HEK293 (cell line): Measurements from ENCODE around the gene STK38.

ENCODE experiments used
- HOXA7 ChIP-seq: sonication (generic); formaldehyde crosslinking; IDR thresholded peaks from 2 replicates; pipeline ENCODE4 v1.8.1; 2022; ENCODE audit warnings: missing genetic modification reagents, borderline replicate concordance
- KLF7 ChIP-seq: fragments of 450-650 bp; formaldehyde crosslinking; IDR thresholded peaks from 2 replicates; pipeline ENCODE4 v1.5.1; 2016; ENCODE audit warnings: missing biosample characterization, missing genetic modification characterization, borderline replicate concordance
- MYNN ChIP-seq: fragments of 450-650 bp; formaldehyde crosslinking; IDR thresholded peaks from 2 replicates; pipeline ENCODE4 v1.5.1; 2016; ENCODE audit warnings: missing biosample characterization, missing genetic modification characterization, borderline replicate concordance
- PRDM1 ChIP-seq: fragments of 450-650 bp; formaldehyde crosslinking; IDR thresholded peaks from 2 replicates; pipeline ENCODE4; 2016; ENCODE audit warnings: missing biosample characterization, missing genetic modification characterization
- RBAK ChIP-seq: fragments of 450-650 bp; formaldehyde crosslinking; IDR thresholded peaks from 2 replicates; pipeline ENCODE4 v1.5.1; 2016; ENCODE audit warnings: missing biosample characterization, missing genetic modification characterization
- SALL2 ChIP-seq: fragments of 450-650 bp; formaldehyde crosslinking; IDR thresholded peaks from 2 replicates; pipeline ENCODE4 v1.5.0; 2017; ENCODE audit warnings: missing biosample characterization, mild to moderate bottlenecking, missing genetic modification characterization, borderline replicate concordance
- YY1 ChIP-seq: fragments of 450-650 bp; formaldehyde crosslinking; IDR thresholded peaks from 2 replicates; pipeline ENCODE4 v1.5.1; 2018; ENCODE audit warnings: missing biosample characterization, missing genetic modification characterization
- ZEB2 ChIP-seq: fragments of 450-650 bp; formaldehyde crosslinking; IDR thresholded peaks from 2 replicates; pipeline ENCODE4 v1.5.1; 2016; ENCODE audit warnings: missing biosample characterization, missing genetic modification characterization
- ZNF112 ChIP-seq: fragments of 450-650 bp; formaldehyde crosslinking; IDR thresholded peaks from 2 replicates; pipeline ENCODE4 v1.5.0; 2017; ENCODE audit warnings: missing biosample characterization, missing genetic modification characterization
- ZNF16 ChIP-seq: fragments of 450-650 bp; formaldehyde crosslinking; IDR thresholded peaks from 2 replicates; pipeline ENCODE4 v1.5.1; 2016; ENCODE audit warnings: low read depth, missing biosample characterization, missing genetic modification characterization
- ZNF184 ChIP-seq: fragments of 450-650 bp; IDR thresholded peaks from 2 replicates; pipeline ENCODE4 v1.5.1; 2018; ENCODE audit warnings: missing biosample characterization, mild to moderate bottlenecking, missing genetic modification characterization
- ZNF214 ChIP-seq: fragments of 450-650 bp; formaldehyde crosslinking; IDR thresholded peaks from 2 replicates; pipeline ENCODE4 v1.5.1; 2017; ENCODE audit warnings: missing biosample characterization, mild to moderate bottlenecking, missing genetic modification characterization, borderline replicate concordance
- ZNF324 ChIP-seq: fragments of 450-650 bp; formaldehyde crosslinking; IDR thresholded peaks from 2 replicates; pipeline ENCODE4 v1.5.1; 2016; ENCODE audit warnings: missing biosample characterization, missing genetic modification characterization
- ZNF423 ChIP-seq: fragments of 450-650 bp; formaldehyde crosslinking; IDR thresholded peaks from 2 replicates; pipeline ENCODE4 v1.5.1; 2016; ENCODE audit warnings: missing biosample characterization, missing genetic modification characterization
- ZNF48 ChIP-seq: fragments of 450-650 bp; formaldehyde crosslinking; IDR thresholded peaks from 2 replicates; pipeline ENCODE4 v1.5.1; 2016; ENCODE audit warnings: missing biosample characterization, missing genetic modification characterization
- ZNF501 ChIP-seq: fragments of 450-650 bp; formaldehyde crosslinking; IDR thresholded peaks from 2 replicates; pipeline ENCODE4 v1.5.1; 2016; ENCODE audit warnings: missing biosample characterization, missing genetic modification characterization
- ZNF585B ChIP-seq: fragments of 450-650 bp; formaldehyde crosslinking; IDR thresholded peaks from 2 replicates; pipeline ENCODE4 v1.5.1; 2016; ENCODE audit warnings: missing biosample characterization, missing genetic modification characterization
- ZNF660 ChIP-seq: fragments of 450-650 bp; IDR thresholded peaks from 2 replicates; pipeline ENCODE4 v1.5.1; 2018; ENCODE audit warnings: missing biosample characterization, mild to moderate bottlenecking, missing genetic modification characterization
- ZNF747 ChIP-seq: fragments of 450-650 bp; formaldehyde crosslinking; IDR thresholded peaks from 2 replicates; pipeline ENCODE4 v1.5.1; 2016; ENCODE audit warnings: missing biosample characterization, missing genetic modification characterization
- ZSCAN16 ChIP-seq: fragments of 450-650 bp; formaldehyde crosslinking; IDR thresholded peaks from 2 replicates; pipeline ENCODE4 v1.5.1; 2016; ENCODE audit warnings: missing biosample characterization, missing genetic modification characterization
- TF ChIP-seq, protein P1 (sequence below): fragments of 450-650 bp; formaldehyde crosslinking; optimal IDR thresholded peaks from 2 replicates; pipeline ENCODE3; 2016; ENCODE audit warnings: missing biosample characterization, mild to moderate bottlenecking, missing genetic modification characterization
- TF ChIP-seq, protein P2 (sequence below): fragments of 450-650 bp; formaldehyde crosslinking; IDR thresholded peaks from 2 replicates; pipeline ENCODE4 v1.5.1; 2016; ENCODE audit warnings: missing biosample characterization, missing genetic modification characterization
- TF ChIP-seq, protein P3 (sequence below): fragments of 450-650 bp; formaldehyde crosslinking; conservative IDR thresholded peaks from 2 replicates; pipeline ENCODE4 v1.5.1; 2016; ENCODE audit warnings: low read depth, missing biosample characterization, missing genetic modification characterization
- TF ChIP-seq, protein P4 (sequence below): fragments of 450-650 bp; formaldehyde crosslinking; IDR thresholded peaks from 2 replicates; pipeline ENCODE4 v1.5.1; 2016; ENCODE audit warnings: missing biosample characterization, missing genetic modification characterization
- TF ChIP-seq, protein P5 (sequence below): fragments of 450-650 bp; IDR thresholded peaks from 2 replicates; pipeline ENCODE4 v1.5.1; 2018; ENCODE audit warnings: missing biosample characterization, missing genetic modification characterization

The STK38 gene

DNA sequence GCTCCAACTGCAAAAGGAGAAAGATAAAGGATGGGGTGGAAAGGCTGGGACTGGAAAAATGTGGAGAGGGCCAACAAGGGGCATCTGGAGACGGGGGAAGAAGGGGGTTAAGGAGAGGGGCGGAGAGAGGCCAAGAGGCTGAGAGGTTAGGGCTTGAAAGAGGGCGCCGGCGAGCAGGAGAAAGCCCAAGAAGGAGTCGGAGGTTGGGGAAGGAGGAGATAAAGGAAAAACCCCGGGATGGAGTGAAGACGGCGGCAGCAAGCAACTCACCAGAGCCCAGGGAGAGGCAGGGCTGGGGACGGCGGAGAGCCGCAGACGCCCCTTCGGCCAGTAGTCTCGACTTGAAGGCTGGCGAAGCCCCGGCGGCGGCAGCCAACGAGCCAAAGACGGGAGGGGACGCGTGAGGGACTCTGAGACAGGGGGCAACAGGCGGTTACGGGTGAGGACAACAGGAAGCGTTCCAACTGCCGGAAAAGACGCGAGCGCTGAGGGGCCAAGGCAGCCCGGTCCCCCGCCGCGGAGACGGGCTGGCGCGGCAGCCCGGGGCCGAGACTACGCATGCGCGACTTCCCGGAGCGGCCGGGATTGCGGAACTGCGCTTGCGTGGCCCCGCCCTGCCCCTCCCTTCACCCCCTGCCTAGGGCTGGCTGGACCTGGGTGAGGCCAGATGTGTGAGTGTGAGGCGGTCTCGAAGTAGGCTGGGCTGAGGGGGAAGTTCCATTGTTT is at the start of gene STK38 (continued):
- TF ChIP-seq, protein P1, sequence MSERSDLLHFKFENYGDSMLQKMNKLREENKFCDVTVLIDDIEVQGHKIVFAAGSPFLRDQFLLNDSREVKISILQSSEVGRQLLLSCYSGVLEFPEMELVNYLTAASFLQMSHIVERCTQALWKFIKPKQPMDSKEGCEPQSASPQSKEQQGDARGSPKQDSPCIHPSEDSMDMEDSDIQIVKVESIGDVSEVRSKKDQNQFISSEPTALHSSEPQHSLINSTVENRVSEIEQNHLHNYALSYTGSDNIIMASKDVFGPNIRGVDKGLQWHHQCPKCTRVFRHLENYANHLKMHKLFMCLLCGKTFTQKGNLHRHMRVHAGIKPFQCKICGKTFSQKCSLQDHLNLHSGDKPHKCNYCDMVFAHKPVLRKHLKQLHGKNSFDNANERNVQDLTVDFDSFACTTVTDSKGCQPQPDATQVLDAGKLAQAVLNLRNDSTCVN (tag by site-specific recombination) = peak; percentile 64
- no peak for TF ChIP-seq HOXA7 (CRISPR knock-in tag)
- TF ChIP-seq ZNF214 (tag by site-specific recombination) = no peak
- no peak for TF ChIP-seq PRDM1
- TF ChIP-seq KLF7 (tag by site-specific recombination) = 0 out of 2 replicates have a peak, but pooled peaks have one; percentile 28
- no peak for TF ChIP-seq RBAK (tag by site-specific recombination)
- no peak for TF ChIP-seq YY1 (tag by site-specific recombination)
- TF ChIP-seq ZNF660 (tag by site-specific recombination) = no peak; the same call in none of the 2 replicates
- TF ChIP-seq ZNF585B (tag by site-specific recombination) = no peak
- TF ChIP-seq, protein P2, sequence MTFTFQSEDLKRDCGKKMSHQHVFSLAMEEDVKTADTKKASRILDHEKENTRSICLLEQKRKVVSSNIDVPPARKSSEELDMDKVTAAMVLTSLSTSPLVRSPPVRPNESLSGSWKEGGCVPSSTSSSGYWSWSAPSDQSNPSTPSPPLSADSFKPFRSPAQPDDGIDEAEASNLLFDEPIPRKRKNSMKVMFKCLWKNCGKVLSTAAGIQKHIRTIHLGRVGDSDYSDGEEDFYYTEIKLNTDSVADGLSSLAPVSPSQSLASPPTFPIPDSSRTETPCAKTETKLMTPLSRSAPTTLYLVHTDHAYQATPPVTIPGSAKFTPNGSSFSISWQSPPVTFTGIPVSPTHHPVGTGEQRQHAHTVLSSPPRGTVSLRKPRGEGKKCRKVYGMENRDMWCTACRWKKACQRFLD (tag by site-specific recombination) = no peak
- peak; percentile 89 for TF ChIP-seq ZNF501 (tag by site-specific recombination)
- TF ChIP-seq ZNF48 (tag by site-specific recombination) = no peak
- no peak for TF ChIP-seq ZNF112 (tag by site-specific recombination)
- TF ChIP-seq, protein P3, sequence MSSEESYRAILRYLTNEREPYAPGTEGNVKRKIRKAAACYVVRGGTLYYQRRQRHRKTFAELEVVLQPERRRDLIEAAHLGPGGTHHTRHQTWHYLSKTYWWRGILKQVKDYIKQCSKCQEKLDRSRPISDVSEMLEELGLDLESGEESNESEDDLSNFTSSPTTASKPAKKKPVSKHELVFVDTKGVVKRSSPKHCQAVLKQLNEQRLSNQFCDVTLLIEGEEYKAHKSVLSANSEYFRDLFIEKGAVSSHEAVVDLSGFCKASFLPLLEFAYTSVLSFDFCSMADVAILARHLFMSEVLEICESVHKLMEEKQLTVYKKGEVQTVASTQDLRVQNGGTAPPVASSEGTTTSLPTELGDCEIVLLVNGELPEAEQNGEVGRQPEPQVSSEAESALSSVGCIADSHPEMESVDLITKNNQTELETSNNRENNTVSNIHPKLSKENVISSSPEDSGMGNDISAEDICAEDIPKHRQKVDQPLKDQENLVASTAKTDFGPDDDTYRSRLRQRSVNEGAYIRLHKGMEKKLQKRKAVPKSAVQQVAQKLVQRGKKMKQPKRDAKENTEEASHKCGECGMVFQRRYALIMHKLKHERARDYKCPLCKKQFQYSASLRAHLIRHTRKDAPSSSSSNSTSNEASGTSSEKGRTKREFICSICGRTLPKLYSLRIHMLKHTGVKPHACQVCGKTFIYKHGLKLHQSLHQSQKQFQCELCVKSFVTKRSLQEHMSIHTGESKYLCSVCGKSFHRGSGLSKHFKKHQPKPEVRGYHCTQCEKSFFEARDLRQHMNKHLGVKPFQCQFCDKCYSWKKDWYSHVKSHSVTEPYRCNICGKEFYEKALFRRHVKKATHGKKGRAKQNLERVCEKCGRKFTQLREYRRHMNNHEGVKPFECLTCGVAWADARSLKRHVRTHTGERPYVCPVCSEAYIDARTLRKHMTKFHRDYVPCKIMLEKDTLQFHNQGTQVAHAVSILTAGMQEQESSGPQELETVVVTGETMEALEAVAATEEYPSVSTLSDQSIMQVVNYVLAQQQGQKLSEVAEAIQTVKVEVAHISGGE (tag by site-specific recombination) = peak; percentile 86
- TF ChIP-seq ZNF16 (tag by site-specific recombination) = no peak
- TF ChIP-seq ZNF184 (tag by site-specific recombination) = no peak
- TF ChIP-seq MYNN = no peak
- no peak for TF ChIP-seq ZNF423
- TF ChIP-seq ZNF747 (tag by site-specific recombination) = no peak
- no peak for TF ChIP-seq SALL2
- peak; percentile 81 for TF ChIP-seq ZEB2 (tag by site-specific recombination)
- TF ChIP-seq, protein P4, sequence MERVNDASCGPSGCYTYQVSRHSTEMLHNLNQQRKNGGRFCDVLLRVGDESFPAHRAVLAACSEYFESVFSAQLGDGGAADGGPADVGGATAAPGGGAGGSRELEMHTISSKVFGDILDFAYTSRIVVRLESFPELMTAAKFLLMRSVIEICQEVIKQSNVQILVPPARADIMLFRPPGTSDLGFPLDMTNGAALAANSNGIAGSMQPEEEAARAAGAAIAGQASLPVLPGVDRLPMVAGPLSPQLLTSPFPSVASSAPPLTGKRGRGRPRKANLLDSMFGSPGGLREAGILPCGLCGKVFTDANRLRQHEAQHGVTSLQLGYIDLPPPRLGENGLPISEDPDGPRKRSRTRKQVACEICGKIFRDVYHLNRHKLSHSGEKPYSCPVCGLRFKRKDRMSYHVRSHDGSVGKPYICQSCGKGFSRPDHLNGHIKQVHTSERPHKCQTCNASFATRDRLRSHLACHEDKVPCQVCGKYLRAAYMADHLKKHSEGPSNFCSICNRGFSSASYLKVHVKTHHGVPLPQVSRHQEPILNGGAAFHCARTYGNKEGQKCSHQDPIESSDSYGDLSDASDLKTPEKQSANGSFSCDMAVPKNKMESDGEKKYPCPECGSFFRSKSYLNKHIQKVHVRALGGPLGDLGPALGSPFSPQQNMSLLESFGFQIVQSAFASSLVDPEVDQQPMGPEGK (tag by site-specific recombination) = peak; percentile 95
- no peak; the same call in 1 of the 2 replicates for TF ChIP-seq ZNF324 (tag by site-specific recombination)
- TF ChIP-seq ZSCAN16 (tag by site-specific recombination) = no peak
- TF ChIP-seq, protein P5, sequence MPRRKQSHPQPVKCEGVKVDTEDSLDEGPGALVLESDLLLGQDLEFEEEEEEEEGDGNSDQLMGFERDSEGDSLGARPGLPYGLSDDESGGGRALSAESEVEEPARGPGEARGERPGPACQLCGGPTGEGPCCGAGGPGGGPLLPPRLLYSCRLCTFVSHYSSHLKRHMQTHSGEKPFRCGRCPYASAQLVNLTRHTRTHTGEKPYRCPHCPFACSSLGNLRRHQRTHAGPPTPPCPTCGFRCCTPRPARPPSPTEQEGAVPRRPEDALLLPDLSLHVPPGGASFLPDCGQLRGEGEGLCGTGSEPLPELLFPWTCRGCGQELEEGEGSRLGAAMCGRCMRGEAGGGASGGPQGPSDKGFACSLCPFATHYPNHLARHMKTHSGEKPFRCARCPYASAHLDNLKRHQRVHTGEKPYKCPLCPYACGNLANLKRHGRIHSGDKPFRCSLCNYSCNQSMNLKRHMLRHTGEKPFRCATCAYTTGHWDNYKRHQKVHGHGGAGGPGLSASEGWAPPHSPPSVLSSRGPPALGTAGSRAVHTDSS (tag by site-specific recombination) = no peak
